ENCODE data around the gene TLE2.
"Not testable (repeated sequence)": the region's sequence is repeated elsewhere in the genome, so short reads cannot be mapped to it uniquely, and the experiment has no call there.

The TLE2 gene

DNA sequence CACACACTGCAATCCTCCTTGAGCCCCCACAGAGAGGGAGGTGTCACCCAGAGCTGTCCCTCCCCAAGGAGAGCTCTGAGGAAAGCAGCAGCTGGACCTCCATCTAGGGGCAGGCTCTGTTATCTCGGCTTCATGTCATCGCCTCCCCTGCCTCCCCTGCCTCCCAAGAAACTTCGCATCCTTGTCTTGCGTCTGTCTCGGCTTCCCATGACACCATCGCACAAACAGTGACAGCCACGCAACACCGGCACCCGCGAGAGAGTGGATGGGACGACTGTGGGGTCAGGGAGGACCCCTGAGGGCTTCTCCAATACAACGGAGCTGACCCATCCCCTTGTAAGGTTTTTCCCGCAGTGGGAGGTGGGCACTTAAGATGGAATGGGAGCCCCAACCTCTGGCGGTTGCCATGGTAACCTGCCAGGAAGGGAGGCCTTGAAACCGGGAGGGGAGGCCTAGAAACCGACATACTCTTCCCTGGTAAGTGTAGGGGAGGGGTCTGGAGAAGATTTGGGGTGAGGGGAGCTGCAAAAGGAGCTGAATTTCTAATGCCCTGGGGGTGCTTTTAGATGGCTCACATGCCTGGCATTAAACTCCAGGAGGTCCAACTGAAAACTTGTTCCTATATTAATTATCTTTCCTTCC, 16.3 kb downstream of the TLE2 start:
- no peak for DNase-seq (ENCODE audit: low read depth)

DNA sequence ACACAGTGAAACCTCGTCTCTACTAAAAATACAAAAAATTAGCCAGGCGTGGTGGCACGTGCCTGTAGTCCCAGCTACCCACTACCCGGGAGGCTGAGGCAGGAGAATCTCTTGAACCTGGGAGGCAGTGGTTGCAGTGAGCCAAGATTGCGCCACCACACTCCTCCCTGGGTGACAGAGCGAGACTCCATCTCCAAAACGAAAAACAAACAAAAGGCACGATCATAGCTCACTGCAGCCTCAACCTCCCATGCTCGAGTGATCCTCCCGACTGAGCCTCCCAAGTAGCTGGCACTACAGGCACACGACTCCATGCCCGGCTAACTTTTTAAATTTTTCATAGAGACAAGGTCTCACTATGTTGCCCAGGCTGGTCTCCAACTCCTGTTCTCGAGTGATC, 17.0 kb downstream of the TLE2 start:
- not testable (repeated sequence) for DNase-seq (ENCODE audit: low read depth)

DNA sequence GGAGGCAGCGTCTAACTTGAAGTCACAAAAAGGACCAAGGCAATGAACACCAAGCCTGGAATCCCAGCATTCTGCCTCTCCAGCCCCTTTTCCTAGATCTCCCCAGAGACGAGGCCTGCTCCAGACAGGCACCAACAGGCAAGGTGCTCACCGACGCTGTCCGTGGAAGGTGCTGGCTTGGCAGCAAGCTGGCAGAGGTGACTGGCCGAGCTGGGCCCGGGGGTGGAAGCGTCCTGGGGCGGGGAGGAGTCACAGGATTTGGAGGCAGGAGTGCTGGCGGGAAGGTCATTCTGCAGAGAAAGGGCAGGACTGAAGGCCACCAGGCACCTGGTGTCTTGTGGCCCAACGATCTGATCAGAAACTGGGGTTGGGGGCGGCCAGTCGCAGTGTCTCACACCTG, 18.2 kb downstream of the TLE2 start:
- DNase-seq (ENCODE audit: low read depth), result no peak

DNA sequence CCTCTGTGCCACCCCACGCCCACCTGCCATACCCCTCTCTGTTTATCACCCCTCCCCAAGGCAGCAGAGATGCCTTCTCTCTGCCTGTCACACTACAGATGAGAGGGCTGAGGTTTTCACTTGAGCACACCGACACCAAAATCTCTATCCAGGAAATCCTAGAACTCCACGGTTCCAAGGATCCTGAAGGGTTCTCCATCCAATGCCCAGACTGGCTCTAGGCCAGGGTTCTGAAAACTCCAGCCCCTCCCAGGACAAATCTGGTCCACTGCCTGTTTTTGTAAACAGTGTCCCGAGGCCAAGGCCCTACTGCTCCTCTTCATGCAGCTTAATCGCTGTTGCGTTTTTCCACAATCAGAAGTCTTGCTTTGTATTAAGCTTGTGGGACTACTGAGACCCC, 20.1 kb downstream of the TLE2 start:
- DNase-seq (ENCODE audit: low read depth), result no peak

DNA sequence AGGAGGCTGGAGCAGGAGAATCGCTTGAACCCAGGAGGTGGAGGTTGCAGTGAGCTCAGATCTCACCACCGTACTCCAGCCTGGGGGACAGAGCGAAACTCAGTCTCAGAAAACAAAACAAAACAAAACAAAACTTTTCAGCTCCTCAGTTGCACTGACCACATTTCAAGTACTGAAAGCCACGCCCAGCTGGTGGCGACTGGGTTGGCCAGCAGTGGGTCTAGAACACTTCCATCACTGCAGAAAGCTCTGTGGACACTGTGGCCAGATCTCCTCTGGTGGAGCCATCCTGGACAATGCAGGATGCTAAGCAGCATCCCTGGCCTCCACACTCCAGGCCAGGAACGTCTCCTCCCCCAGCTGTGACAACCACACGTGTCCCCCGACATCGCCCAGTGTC, 21.1 kb downstream of the TLE2 start:
- no peak for DNase-seq (ENCODE audit: low read depth)

DNA sequence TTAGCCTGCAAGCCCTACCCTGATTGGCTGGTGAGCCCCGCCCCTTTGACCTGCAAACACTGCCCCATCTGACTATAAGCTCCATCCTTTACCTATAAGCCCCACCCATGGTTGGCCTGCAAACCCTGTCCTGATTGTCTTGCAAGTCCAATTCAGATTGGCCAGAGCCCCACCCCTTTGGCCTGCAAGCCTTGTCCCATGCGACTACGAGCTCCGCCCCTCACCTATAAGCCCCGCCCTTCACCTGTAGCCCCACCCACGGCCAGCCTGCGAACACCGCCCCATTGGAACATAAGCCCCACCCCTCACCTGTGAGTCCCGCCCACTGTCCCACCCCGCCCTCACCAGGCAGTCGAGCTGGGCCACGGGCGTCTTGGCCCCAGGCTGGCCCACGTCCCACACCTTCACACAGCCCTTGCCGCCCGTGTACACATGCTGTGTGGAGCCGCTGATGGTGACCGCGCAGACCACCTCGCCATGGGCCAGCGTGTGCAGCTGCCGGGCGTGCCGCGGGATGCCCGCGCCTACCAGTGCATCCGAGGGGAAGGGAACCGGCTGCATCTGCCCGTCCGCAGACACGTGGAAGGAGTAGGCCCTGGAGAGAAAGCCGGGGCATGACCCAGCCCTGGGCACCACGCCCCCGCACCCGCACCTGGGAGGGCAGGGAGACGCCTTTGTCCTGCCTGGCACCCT, 22.9 kb downstream of the TLE2 start:
- DNase-seq (ENCODE audit: low read depth), result no peak

DNA sequence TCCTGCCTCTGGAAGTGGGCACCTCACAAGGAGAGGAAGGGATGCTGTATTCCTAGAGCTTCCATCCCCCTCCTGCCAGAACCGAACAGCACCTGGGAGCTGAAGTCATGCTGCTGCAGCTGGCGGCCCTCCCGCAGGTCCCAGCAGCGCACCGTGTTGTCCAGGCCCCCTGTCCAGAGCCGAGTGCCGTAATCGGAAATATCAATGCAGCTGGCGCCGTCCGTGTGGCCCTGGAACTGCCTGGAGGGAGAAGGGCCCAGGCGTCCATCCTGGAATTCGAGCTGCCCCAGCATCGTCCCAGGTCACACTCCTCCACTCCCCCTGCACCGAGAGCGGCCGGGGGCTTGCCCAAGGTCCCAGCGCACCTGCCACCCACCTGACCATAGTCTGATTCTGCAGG, 23.7 kb downstream of the TLE2 start:
- DNase-seq (ENCODE audit: low read depth), result no peak

DNA sequence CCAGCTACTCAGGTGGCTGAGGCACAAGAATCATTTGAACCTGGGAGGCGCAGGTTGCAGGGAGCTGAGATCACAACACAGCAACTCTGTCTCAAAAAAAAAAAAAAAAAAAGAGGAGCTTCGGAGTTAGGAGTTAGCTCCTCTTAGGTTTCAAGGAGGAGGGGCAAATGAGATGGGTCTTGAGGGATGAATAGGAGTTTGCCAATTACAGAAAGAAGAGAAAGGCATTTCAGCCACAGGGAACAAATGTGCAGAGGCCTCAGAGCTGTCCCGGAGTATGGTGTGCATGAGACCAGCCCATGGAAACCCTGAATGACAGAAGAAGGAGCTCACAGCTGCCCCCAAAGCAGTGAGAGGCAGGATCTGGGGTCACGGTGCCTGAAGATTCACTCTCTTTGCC, 24.6 kb downstream of the TLE2 start:
- no peak for DNase-seq (ENCODE audit: low read depth)

DNA sequence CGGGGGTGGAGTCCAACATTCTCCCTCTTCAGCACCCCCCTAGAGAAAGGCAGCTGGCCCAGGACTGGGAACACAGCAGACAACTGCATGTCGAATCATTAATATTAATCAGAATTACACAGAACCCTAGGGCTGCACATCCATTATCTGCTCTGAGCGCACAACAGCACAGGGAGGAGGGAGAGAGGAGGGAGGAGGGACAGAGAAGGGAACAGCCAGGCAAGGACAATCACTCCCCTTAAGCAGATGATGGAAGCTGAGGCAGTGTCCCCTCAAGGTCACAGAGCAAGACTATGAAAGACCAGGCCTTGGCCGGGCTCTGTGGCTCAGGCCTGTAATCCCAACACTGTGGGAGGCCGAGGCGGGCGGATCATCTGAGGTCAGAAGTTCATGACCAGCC, 26.0 kb downstream of the TLE2 start:
- DNase-seq (ENCODE audit: low read depth), result no peak

DNA sequence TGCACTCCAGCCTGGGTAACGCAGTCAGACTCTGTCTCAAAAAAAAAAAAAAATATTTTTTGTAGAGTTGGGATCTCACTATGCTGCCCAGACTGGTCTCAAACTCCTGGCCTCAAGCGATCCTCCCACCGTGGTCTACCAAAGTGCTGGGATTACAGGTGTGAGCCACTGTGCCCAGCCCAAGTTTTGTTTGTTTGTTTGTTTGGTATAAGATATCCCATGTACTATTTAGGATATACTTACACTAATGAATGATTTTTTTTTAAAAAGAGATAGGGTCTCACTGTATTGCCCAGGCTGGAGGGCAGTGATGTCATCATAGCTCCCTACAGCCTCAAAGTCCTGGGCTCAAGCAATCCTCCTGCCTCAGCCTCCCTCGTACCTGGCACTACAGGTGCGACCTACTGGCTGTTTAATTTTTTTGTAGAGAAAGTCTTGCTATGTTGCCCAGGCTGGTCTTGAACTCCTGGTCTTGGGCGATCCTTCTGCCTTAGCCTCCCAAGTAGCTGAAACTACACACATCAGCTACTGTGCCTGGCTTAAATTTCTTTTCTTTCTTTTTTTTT, 27.8 kb downstream of the TLE2 start:
- DNase-seq (ENCODE audit: low read depth), result no peak

DNA sequence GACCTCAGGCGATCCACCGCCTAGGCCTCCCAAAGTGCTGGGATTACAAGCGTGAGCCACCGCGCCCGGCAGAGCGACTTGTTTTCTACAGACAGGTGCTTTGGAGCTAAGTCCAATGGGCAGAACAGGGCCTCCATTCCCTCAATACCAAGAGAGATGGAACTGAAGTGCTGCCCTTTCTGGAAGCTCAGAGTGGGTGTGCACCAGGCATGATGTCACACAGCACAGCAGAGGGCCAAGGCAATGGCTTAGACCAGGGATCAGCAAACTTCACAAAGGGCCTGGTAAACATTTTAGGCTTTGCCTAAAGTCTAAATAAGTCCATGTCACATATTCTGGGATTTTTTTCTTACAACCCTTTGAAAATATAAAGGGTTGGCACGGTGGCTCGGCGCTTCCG, 30.4 kb downstream of the TLE2 start:
- no peak for DNase-seq (ENCODE audit: low read depth)

DNA sequence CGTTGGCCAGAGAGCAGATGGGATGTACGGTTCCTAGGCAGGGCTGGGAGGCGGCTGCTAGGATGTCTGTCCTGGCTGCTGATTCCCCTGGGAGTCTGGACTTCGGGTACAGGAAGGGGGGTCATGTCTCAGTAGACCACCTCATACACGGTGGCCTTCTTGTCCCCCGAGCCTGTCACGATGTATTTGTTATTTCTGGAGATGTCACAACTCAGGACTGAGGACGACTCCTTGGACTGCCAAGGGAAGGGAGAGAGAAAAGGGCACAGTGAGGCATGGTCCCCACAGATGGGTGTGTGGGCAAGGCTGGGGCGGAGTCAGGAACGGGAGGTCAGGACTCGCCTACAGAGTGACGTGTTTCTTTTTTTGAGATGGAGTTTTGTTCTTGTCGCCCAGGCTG, 31.4 kb downstream of the TLE2 start:
- DNase-seq (ENCODE audit: low read depth), result no peak

DNA sequence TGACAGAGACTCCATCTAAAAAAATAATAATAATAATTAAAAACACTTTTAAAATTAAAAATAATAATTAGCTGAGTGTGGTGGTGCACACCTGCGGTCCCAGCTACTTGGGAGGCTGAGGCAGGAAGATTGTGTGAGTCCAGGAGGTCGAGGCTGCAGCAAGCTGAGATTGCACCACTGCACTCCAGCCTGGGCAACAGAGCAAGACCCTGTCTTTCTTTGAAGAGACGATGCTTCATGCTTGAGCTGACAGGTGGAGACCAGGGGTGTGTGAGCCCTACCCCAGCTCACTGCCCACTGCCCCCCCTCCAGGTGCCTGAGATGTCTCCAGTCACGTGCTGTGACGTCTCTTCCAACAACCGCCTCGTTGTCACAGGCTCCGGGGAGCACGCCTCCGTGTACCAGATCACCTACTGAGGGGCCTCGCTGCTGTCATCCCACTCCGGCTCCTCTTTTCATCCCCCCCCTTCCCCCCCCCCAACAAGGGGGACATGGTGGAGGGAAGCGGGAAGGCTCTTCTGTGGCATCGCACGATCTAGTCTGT, 34.4 kb downstream of the TLE2 start:
- no peak for DNase-seq (ENCODE audit: low read depth)

DNA sequence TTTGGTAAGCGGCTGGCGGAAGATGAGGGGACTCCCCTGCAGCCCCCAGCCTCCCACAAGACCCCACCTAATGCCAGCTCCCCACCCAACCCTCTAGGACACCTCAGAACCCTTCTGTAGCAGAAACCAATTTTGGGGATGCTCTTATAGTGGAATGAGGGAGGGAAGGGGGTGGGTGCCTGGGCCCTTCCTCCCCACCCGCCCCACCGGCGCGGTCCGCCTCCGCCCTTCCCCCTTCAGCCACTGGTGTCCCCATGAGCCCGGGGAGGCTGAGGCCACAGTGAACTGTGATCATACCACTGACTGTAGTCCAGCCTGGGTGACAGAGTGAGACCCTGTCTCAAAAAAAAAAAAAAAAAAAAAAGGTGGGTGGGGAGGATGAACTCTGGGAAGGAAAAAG, 35.5 kb downstream of the TLE2 start:
- DNase-seq (ENCODE audit: low read depth), result no peak

DNA sequence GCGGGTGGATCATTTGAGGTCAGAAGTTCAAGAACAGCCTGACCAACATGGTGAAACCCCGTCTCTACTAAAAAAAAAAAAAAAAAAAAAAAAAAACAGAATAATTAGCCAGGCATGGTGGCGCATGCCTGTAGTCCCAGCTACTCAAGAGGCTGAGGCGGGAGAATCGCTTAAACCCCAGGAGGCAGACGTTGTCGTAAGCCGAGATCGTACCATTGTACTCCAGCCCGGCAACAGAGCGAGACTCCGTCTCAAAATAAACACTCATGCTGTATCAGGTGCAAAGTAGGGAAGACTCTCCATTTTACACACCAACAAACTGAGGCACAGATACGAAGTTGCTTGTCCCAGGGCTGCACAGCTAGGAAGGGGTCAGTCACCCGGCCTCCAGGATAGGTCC, 36.1 kb downstream of the TLE2 start:
- no peak for DNase-seq (ENCODE audit: low read depth)

DNA sequence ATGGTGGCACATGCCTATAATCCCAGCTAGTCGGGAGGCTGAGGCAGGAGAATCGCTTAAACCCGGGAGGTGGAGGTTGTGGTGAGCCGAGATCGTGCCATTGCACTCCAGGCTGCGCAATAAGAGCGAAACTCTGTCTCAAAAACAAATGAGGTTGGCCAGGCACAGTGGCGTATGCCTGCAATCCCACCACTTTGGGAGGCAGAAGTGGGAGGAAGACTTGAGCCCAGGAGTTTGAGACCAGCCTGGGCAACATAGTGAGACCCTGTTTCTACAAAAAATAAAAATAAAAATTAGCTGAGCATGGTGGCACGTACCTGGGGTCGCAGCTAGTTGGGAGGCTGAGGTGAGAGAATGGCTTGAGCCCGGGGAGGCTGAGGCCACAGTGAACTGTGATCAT, 36.7 kb downstream of the TLE2 start:
- not testable (repeated sequence) for DNase-seq (ENCODE audit: low read depth)

DNA sequence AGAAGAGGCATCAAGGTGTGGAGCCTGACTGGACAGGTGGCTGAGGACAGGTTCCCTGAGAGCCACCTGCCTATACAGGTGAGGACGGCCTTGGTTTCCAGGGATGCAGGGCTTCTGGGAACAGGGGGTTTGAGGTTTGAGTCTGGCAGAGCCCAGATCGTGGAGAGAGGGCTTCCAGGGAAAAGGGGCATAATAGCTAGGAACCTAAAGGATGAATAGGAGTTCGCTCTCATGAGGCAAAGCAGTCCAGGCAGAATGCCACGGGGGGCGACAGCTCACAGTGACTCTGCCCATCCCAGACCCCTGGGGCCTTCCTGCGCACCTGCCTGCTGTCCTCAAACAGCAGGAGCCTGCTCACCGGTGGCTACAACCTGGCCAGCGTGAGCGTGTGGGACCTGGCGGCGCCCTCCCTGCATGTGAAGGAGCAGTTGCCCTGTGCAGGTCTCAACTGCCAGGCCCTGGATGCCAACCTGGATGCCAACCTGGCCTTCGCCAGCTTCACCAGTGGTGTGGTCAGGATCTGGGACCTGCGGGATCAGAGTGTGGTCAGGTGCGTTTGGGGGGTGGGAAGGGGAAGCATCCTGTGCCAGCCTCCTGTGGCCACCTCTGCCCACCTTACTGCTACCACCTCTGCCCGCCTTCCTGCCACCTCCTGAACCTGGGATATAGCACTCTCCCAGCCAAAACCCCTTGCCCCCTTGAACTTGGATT, 39.7 kb downstream of the TLE2 start:
- no peak for DNase-seq (ENCODE audit: low read depth)

DNA sequence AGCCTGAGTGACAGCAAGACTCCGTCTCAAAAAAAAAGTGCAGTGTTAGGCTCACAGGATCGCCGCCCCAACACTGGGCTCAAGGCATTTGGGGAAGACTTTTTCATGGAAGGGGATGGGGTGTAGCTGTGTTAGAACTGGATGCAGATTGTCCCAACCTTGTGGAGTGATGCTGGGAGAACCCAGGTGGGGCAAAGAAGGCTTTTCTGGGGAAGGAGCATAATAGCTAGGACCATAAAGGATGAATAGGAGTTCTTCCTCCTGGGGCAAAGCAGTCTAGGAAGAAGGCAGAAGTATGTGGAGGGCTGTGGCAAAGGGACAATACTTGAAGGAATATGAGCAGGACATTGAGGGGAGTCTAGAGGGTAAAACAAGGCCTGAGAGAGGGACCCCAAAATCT, 40.5 kb downstream of the TLE2 start:
- DNase-seq (ENCODE audit: low read depth), result no peak

DNA sequence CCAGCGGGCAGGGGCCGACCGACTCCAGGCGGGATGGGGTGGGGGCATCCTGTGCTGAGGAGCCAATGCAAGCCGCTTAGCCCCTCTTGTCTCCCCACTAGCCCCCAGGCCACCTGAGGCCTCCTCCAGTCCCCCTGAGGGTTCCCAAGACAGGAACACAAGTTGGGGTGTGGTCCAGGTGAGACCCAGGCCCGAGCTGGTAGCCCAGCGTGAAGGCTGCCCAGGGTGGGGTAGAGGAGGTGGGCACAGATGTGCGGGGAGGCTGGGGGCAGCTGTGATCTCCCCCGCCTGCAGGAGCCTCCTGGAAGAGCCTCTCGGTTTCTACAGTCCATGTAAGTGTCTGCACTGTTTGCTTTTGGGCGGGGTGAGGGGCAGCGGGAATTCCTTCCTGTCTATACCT, 41.3 kb downstream of the TLE2 start:
- no peak for DNase-seq (ENCODE audit: low read depth)

DNA sequence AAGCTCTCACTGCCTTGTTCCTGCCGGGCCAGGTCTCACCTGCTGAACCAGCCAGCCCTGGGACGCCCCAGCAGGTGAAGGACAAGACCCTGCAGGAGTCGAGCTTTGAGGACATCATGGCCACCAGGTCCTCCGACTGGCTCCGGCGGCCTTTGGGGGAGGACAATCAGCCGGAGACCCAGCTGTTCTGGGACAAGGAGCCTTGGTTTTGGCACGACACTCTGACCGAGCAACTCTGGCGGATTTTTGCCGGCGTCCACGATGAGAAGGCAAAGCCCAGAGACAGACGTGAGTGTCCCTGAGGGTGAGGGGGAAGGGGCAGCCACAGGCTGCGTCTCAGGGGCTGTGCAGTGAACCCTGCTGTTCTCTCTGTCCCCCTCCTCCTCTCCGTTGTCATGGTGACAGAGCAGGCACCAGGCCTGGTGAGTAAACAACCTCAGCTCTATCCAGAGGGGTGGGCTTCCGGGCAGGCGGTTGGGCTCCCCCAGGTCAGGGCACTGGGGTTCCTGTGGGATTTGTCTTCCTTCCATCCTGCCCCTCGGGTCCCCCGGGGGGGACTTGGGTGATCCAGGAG, 42.0 kb downstream of the TLE2 start:
- no peak for DNase-seq (ENCODE audit: low read depth)

DNA sequence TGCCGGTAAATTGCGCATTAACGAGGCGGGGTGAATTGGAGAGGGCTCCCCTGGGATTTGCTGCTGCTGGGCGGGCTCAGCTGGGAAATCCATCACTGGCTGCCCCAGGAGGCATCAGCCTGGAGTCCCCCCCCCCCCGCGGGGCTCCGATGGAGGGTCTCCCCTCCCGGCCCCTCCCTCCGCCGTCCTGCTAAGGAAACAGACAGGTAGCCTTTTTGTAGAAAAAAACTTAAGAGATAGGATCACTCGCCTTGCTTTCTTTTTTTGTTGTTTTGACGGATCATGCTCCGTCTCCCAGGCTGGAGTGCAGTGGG, 44.9 kb downstream of the TLE2 start:
- peak; percentile 23 for DNase-seq (ENCODE audit: low read depth)

DNA sequence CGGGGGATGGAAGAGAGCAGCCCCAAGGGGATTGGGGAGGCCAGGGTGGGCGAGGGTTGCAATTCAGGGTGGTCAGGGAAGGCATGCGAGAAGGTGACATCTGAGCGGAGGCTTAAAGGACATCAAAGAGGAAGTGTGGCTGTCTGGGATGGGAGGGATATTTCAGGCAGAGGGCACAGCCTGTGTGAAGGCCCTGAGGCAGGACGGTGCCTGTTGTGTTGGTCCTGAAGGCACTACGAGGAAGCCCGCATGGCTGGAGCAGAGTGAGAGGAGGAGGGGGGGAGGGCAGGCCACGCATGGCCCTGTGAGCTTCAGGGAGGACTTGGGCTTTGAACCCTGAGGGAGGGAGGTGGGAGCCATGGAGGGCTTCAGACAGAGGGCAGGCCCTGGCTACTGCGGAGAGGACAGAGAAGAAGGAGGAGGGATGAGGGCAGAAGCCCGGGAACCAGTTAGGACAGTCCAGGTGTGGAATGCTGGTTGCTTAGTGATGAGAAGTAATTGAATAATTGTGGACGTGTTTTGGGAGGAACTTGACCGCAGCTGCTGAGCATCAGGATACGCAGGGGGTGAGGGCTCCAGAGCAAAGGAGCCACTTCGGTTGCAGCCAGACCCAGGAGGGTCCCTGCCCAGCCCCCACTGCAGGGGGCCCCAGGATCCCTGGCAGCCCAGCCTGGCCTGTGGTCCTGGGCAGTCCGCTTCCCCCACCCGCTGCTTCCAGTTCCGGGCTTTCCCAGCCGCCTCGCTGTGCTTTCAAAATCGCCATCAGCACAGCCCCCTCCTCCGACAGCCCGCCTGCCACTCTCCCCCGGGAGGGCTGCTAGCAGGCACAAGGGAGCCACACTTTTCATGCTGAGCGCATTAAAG, 45.5 kb downstream of the TLE2 start:
- peak; percentile 23 for DNase-seq (ENCODE audit: low read depth)

Data from GM04504 (cell line).